Keratinocyte (primary cell): Measurements from ENCODE around the gene DDIT4. TPM values are rescaled to one million over a fixed set of nuclear protein-coding genes. Genes with fewer than 3 reads are reported as not detected.

Source experiments
- DNase-seq: peaks from one replicate; pipeline ENCODE4 v3.0.0-alpha.2; 2011; ENCODE audit warnings: low read depth, missing footprints, low spot score
- FAIRE-seq: peaks from 2 replicates; lab custom pipeline; 2011; peaks lifted over from hg19 to GRCh38; lab: Jason Lieb, UNC
- H2AFZ ChIP-seq: 2 replicates; pipeline ENCODE4 v1.6.0; 2012; ENCODE audit warnings: low read length, control low read depth, inconsistent platforms; ENCODE audit not compliant: control insufficient read depth
- H3K27ac ChIP-seq: 2 replicates; pipeline ENCODE4 v1.5.1; 2011; ENCODE audit warnings: low read length; ENCODE audit not compliant: control insufficient read depth, insufficient read depth
- H3K27me3 ChIP-seq: 3 replicates; pipeline ENCODE4 v1.6.0; 2011; ENCODE audit warnings: low read length; ENCODE audit not compliant: control insufficient read depth, insufficient read depth; ENCODE audit errors: extremely low read depth
- H3K36me3 ChIP-seq, 2 experiments: 2 replicates in 1 of 2; 3 replicates in 1 of 2; pipeline ENCODE4 v1.5.1; 2011; ENCODE audit warnings: low read length in 2 of 2, mild to moderate bottlenecking in 1 of 2; ENCODE audit not compliant: control insufficient read depth in 2 of 2, insufficient read depth in 2 of 2; ENCODE audit errors: extremely low read depth in 1 of 2
- H3K4me1 ChIP-seq: 3 replicates; pipeline ENCODE4 v1.5.1; 2011; ENCODE audit warnings: low read length; ENCODE audit not compliant: control insufficient read depth, insufficient read depth; ENCODE audit errors: extremely low read depth
- H3K4me2 ChIP-seq: 3 replicates; pipeline ENCODE4 v1.6.0; 2011; ENCODE audit warnings: low read depth, low read length; ENCODE audit not compliant: control insufficient read depth, insufficient read depth; ENCODE audit errors: extremely low read depth
- H3K4me3 ChIP-seq, 3 experiments: fragments of 200-600 bp in 1 of 3; sonication (generic) in 1 of 3; 2 replicates in 2 of 3; 3 replicates in 1 of 3; pipeline ENCODE4 v1.5.1; 2011 to 2016; ENCODE audit warnings: low read length in 3 of 3, mild to moderate bottlenecking in 3 of 3, control low read depth in 2 of 3, inconsistent platforms in 1 of 3, low read depth in 1 of 3, mixed read lengths in 1 of 3, mixed run types in 1 of 3, moderate library complexity in 1 of 3; ENCODE audit not compliant: control insufficient read depth in 2 of 3, insufficient read depth in 2 of 3; ENCODE audit errors: extremely low read depth in 1 of 3
- H3K79me2 ChIP-seq: 2 replicates; pipeline ENCODE4 v1.6.0; 2012; ENCODE audit warnings: low read length; ENCODE audit not compliant: control insufficient read depth, insufficient read depth
- H3K9ac ChIP-seq: 3 replicates; pipeline ENCODE4 v1.6.0; 2011; ENCODE audit warnings: low read length; ENCODE audit not compliant: control insufficient read depth, insufficient read depth; ENCODE audit errors: extremely low read depth
- H3K9me1 ChIP-seq: 3 replicates; pipeline ENCODE4 v1.6.0; 2011; ENCODE audit warnings: low read length; ENCODE audit not compliant: control insufficient read depth, insufficient read depth; ENCODE audit errors: extremely low read depth
- H3K9me3 ChIP-seq: 2 replicates; pipeline ENCODE4 v1.5.1; 2012; ENCODE audit warnings: low read depth, low read length; ENCODE audit not compliant: control insufficient read depth
- H4K20me1 ChIP-seq: 3 replicates; pipeline ENCODE4 v1.6.0; 2011; ENCODE audit warnings: low read length; ENCODE audit not compliant: control insufficient read depth, insufficient read depth; ENCODE audit errors: extremely low read depth
- CTCF ChIP-seq, 3 experiments: IDR thresholded peaks in 1 of 3; conservative IDR thresholded peaks in 1 of 3; optimal IDR thresholded peaks in 1 of 3; 2 replicates in 2 of 3; 3 replicates in 1 of 3; pipeline versions ENCODE3 to v1.5.1; 2011; ENCODE audit warnings: low read length in 3 of 3, mild to moderate bottlenecking in 3 of 3, moderate library complexity in 2 of 3, control low read depth in 1 of 3, inconsistent platforms in 1 of 3; ENCODE audit not compliant: insufficient read depth in 2 of 3; ENCODE audit errors: extremely low read depth in 1 of 3
- EZH2 ChIP-seq: IDR thresholded peaks from one replicate; pipeline ENCODE4 v1.6.1; 2012; ENCODE audit warnings: inconsistent platforms, mild to moderate bottlenecking, low read length, moderate library complexity
- dilution Hi-C: fragments of 300-500 bp; cut with MboI; formaldehyde crosslinking; loops from one replicate; pipeline ENCODE4 v1.7.0; 2020; ENCODE audit warnings: low sequenced_read_pairs; ENCODE audit not compliant: extremely low pct_ligation_motif_present
- polyA plus RNA-seq, 5 experiments: library from polyadenylated mRNA; depleted of rRNA in 3 of 5; stranded (reverse) in 3 of 5; stranded (forward) in 1 of 5; unstranded in 1 of 5; fragments of >200 nt; gene quantifications; 1 replicate in 1 of 5; 2 replicates in 3 of 5; 3 replicates in 1 of 5; pipeline versions ENCODE4 v1.2.1 to v1.2.3, GENCODE V29; 2011 to 2012; ENCODE audit warnings: missing spikeins in 2 of 5, low read depth in 1 of 5, low replicate concordance in 1 of 5

The DDIT4 gene
- polyA plus RNA-seq, 1 donor (not counting 4 experiments of a cell fraction or from before 2014, with no cell fraction given) = 248 TPM

DNA sequence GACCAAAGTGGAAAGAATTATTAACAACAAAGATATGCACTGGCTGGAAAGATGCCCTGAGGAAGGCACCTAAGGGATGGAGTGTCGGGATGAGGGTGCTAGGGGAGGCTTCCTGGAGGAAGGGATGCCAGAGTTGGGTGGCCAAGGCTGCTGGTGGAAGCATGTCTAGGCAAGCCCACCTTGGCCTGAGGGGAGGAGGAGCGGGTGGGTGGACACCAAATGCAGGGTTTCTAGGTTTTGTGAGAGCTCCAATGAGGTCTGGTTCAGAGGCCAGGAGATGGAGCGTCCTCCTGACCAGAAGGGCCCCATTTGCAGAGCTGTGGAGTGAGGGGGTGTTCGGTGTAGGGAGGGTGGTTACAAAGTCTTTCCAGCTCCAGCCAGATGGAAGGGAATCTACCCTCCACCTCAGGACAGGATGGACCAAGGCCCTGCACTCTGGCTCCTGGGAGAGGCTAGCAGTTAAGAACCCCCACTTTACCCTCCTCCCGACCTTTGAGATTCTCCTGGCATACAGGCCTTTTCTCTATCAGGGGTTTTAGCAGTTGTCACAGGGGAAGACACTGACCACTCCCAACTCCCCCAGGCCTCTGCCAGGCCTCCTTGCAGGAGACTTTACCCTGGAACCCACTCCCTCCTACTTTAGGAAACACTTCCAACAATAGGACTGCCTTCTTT is 3.0 kb upstream of the DDIT4 start:
- Histone ChIP-seq H3K4me3 (no peak overlapping the region), H3K9me3 (no peaks in the 10 kb centered on the region), H3K9ac (no peak overlapping the region), H2AFZ (no peak overlapping the region), H3K9me1 (no peaks in the 10 kb centered on the region), H3K36me3 (peaks cover 13 to 19% of the 10 kb centered on the region in 2 experiments), H4K20me1 (peaks cover 19% of the 10 kb centered on the region), H3K4me1 (peaks cover 25% of the 10 kb centered on the region), H3K4me2 (peak overlapping the region; percentile 28), H3K27ac (no peak overlapping the region), H3K27me3 (no peaks in the 10 kb centered on the region), H3K79me2 (peaks cover 18% of the 10 kb centered on the region)
- FAIRE-seq (peak; percentile 65), DNase-seq (no peak)
- TF ChIP-seq EZH2 (no peak), CTCF (optimal IDR thresholded peaks at IDR 0.05 in 1 of 3, IDR thresholded peaks at IDR 0.05 in 1 of 3, conservative IDR thresholded peaks at IDR 0.05 in 1 of 3; ENCODE audit: extremely low read depth in 1 of 3, insufficient read depth in 2 of 3, low read length in 3 of 3) (no peak)
- dilution Hi-C loops = no loop called here

DNA sequence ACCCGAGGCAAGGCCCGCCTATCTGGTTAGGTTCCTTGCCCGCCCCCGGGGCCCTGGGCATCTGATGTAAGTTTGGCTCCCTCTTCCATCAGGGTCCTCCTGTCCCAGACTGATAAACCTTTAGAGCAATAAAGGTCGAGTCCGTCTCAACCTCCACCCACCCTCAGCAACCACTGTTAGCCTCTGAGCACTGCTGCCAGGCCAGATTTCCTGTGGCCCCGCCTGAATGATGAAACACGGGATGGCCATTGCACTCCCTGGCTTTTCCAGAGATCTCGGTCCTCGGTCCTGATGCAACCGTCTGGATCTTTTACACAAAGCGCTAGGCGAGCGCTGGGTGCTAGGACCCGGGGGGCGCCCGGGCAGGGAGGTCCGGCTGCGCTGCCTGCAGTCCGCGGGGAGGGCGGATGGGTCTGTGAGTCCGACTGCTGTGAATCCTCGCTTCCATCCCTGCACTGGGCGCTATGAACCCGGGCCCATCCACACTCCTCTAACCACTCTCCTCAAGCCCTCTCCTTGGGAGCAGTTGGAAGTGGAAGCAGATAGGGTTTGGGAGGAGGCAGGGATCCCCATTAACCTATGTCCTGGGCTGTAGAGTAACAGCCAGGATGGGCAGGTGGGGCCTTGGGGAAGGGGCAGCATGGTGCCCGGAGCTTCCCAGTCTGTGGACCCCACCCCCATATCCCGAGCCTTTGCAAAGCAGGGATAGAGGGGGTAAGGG is 875 bp upstream of the DDIT4 start:
- Histone ChIP-seq H2AFZ (peak overlapping the region; percentile 50), H3K27ac (peak overlapping the region; percentile 94), H4K20me1 (peaks cover 26% of the 10 kb centered on the region), H3K9me1 (no peaks in the 10 kb centered on the region), H3K9me3 (no peaks in the 10 kb centered on the region), H3K27me3 (no peaks in the 10 kb centered on the region), H3K4me2 (peak overlapping the region; percentile 94), H3K4me1 (peaks cover 21% of the 10 kb centered on the region), H3K9ac (peak overlapping the region; percentile 92), H3K36me3 (peaks cover 13 to 22% of the 10 kb centered on the region in 2 experiments), H3K4me3 (peak overlapping the region; percentile 67 to 100 (median 84)), H3K79me2 (peaks cover 18% of the 10 kb centered on the region)
- DNase-seq (no peak), FAIRE-seq (no peak)
- TF ChIP-seq EZH2 = no peak
- no peak for TF ChIP-seq CTCF (optimal IDR thresholded peaks at IDR 0.05 in 1 of 3, IDR thresholded peaks at IDR 0.05 in 1 of 3, conservative IDR thresholded peaks at IDR 0.05 in 1 of 3; ENCODE audit: extremely low read depth in 1 of 3, insufficient read depth in 2 of 3, low read length in 3 of 3)
- dilution Hi-C loops = no loop called here
